ENCODE measurements around the gene UBA7.

DNA sequence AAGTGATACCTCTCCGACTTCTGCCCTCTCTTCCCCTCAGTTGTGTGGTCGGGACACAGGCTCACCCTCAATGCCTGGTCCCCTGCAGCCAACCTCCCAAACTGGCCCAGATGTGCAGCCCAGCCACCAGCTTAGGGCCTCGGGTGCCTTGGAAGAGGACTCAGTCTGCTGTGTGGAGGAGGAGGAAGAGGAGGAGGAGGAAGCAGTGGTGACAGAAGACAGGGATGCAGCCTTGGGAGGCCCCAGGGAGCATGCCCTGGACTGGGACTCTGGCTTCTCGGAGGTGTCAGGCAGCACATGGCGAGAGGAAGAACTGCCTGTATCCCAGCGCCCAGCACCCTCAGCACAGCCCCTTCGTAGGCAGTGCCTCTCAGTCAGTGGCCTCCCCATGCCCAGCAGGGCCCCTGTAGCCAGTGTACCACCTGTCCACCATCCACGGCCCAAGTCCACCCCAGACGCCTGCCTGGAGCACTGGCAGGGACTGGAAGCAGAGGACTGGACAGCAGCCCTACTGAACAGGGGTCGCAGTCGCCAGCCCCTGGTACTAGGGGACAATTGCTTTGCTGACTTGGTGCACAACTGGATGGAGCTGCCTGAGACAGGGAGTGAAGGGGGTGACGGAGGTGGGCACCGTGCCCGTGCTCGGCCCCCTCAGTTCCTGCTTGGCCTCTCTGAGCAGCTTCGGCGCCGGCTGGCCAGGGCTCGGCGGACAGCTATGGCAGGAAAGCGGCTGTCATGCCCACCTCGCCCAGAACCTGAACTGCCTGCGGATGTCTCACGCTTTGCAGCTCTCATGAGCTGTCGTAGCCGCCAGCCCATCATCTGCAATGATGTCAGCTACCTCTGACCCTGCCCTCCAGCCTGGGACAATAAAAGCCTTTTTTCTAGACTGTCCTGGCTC, 9.4 kb downstream of the UBA7 start:
- TF ChIP-seq, protein P1, sequence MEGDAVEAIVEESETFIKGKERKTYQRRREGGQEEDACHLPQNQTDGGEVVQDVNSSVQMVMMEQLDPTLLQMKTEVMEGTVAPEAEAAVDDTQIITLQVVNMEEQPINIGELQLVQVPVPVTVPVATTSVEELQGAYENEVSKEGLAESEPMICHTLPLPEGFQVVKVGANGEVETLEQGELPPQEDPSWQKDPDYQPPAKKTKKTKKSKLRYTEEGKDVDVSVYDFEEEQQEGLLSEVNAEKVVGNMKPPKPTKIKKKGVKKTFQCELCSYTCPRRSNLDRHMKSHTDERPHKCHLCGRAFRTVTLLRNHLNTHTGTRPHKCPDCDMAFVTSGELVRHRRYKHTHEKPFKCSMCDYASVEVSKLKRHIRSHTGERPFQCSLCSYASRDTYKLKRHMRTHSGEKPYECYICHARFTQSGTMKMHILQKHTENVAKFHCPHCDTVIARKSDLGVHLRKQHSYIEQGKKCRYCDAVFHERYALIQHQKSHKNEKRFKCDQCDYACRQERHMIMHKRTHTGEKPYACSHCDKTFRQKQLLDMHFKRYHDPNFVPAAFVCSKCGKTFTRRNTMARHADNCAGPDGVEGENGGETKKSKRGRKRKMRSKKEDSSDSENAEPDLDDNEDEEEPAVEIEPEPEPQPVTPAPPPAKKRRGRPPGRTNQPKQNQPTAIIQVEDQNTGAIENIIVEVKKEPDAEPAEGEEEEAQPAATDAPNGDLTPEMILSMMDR (IDR thresholded peaks at IDR 0.05; ENCODE audit: control extremely low read depth in 1 of 3, insufficient read depth in 1 of 3, low read depth in 1 of 3, low read length in 3 of 3): no peak
- TF ChIP-seq NRF1 (IDR thresholded peaks at IDR 0.05; ENCODE audit: low read depth, low read length): no peak
- TF ChIP-seq POLR2A (IDR thresholded peaks at IDR 0.05; ENCODE audit: control extremely low read depth in 1 of 2, low read depth in 2 of 2, low read length in 2 of 2): no peak
- TF ChIP-seq CBX8 (IDR thresholded peaks at IDR 0.05; ENCODE audit: borderline replicate concordance, low read depth, low read length): no peak
- TF ChIP-seq EGR1 (IDR thresholded peaks at IDR 0.05; ENCODE audit: borderline replicate concordance, low read depth, low read length): no peak
- no peak for TF ChIP-seq POLR2AphosphoS5 (IDR thresholded peaks at IDR 0.05; ENCODE audit: low read depth, low read length)
- no peak for TF ChIP-seq TEAD4 (IDR thresholded peaks at IDR 0.05; ENCODE audit: low read depth, low read length)
- TF ChIP-seq RXRA (IDR thresholded peaks at IDR 0.05; ENCODE audit: insufficient read depth, low read depth, low read length): no peak
- no peak for TF ChIP-seq EP300 (IDR thresholded peaks at IDR 0.05; ENCODE audit: borderline replicate concordance in 1 of 2, low read depth in 2 of 2, low read length in 2 of 2)
- no peak for TF ChIP-seq FOSL1 (IDR thresholded peaks at IDR 0.05; ENCODE audit: insufficient read depth, low read depth, low read length)
- no peak for TF ChIP-seq RFX5 (IDR thresholded peaks at IDR 0.05; ENCODE audit: borderline replicate concordance, low read depth, low read length)
- TF ChIP-seq SIRT6 (IDR thresholded peaks at IDR 0.05; ENCODE audit: low read length): no peak
- no peak for TF ChIP-seq SIN3A (conservative IDR thresholded peaks at IDR 0.05 in 1 of 2, IDR thresholded peaks at IDR 0.05 in 1 of 2; ENCODE audit: low read depth in 1 of 2, low read length in 2 of 2)
- no peak for TF ChIP-seq MAFK (IDR thresholded peaks at IDR 0.05; ENCODE audit: low read depth, low read length)
